Keratinocyte (primary cell): ENCODE measurements around the gene GAL3ST2. TPM values are rescaled to one million over a fixed set of nuclear protein-coding genes. Genes with fewer than 3 reads are reported as not detected.
"Not testable (repeated sequence)": the region's sequence is repeated elsewhere in the genome, so short reads cannot be mapped to it uniquely, and the experiment has no call there.

ENCODE experiments used
- DNase-seq: peaks from one replicate; pipeline ENCODE4 v3.0.0-alpha.2; 2011; ENCODE audit warnings: low read depth, missing footprints, low spot score
- FAIRE-seq: peaks from 2 replicates; lab custom pipeline; 2011; peaks lifted over from hg19 to GRCh38; lab: Jason Lieb, UNC
- H2AFZ ChIP-seq: 2 replicates; pipeline ENCODE4 v1.6.0; 2012; ENCODE audit warnings: low read length, control low read depth, inconsistent platforms; ENCODE audit not compliant: control insufficient read depth
- H3K27ac ChIP-seq: 2 replicates; pipeline ENCODE4 v1.5.1; 2011; ENCODE audit warnings: low read length; ENCODE audit not compliant: control insufficient read depth, insufficient read depth
- H3K27me3 ChIP-seq: 3 replicates; pipeline ENCODE4 v1.6.0; 2011; ENCODE audit warnings: low read length; ENCODE audit not compliant: control insufficient read depth, insufficient read depth; ENCODE audit errors: extremely low read depth
- H3K36me3 ChIP-seq, 2 experiments: 2 replicates in 1 of 2; 3 replicates in 1 of 2; pipeline ENCODE4 v1.5.1; 2011; ENCODE audit warnings: low read length in 2 of 2, mild to moderate bottlenecking in 1 of 2; ENCODE audit not compliant: control insufficient read depth in 2 of 2, insufficient read depth in 2 of 2; ENCODE audit errors: extremely low read depth in 1 of 2
- H3K4me1 ChIP-seq: 3 replicates; pipeline ENCODE4 v1.5.1; 2011; ENCODE audit warnings: low read length; ENCODE audit not compliant: control insufficient read depth, insufficient read depth; ENCODE audit errors: extremely low read depth
- H3K4me2 ChIP-seq: 3 replicates; pipeline ENCODE4 v1.6.0; 2011; ENCODE audit warnings: low read depth, low read length; ENCODE audit not compliant: control insufficient read depth, insufficient read depth; ENCODE audit errors: extremely low read depth
- H3K4me3 ChIP-seq, 3 experiments: fragments of 200-600 bp in 1 of 3; sonication (generic) in 1 of 3; 2 replicates in 2 of 3; 3 replicates in 1 of 3; pipeline ENCODE4 v1.5.1; 2011 to 2016; ENCODE audit warnings: low read length in 3 of 3, mild to moderate bottlenecking in 3 of 3, control low read depth in 2 of 3, inconsistent platforms in 1 of 3, low read depth in 1 of 3, mixed read lengths in 1 of 3, mixed run types in 1 of 3, moderate library complexity in 1 of 3; ENCODE audit not compliant: control insufficient read depth in 2 of 3, insufficient read depth in 2 of 3; ENCODE audit errors: extremely low read depth in 1 of 3
- H3K79me2 ChIP-seq: 2 replicates; pipeline ENCODE4 v1.6.0; 2012; ENCODE audit warnings: low read length; ENCODE audit not compliant: control insufficient read depth, insufficient read depth
- H3K9ac ChIP-seq: 3 replicates; pipeline ENCODE4 v1.6.0; 2011; ENCODE audit warnings: low read length; ENCODE audit not compliant: control insufficient read depth, insufficient read depth; ENCODE audit errors: extremely low read depth
- H3K9me1 ChIP-seq: 3 replicates; pipeline ENCODE4 v1.6.0; 2011; ENCODE audit warnings: low read length; ENCODE audit not compliant: control insufficient read depth, insufficient read depth; ENCODE audit errors: extremely low read depth
- H3K9me3 ChIP-seq: 2 replicates; pipeline ENCODE4 v1.5.1; 2012; ENCODE audit warnings: low read depth, low read length; ENCODE audit not compliant: control insufficient read depth
- H4K20me1 ChIP-seq: 3 replicates; pipeline ENCODE4 v1.6.0; 2011; ENCODE audit warnings: low read length; ENCODE audit not compliant: control insufficient read depth, insufficient read depth; ENCODE audit errors: extremely low read depth
- CTCF ChIP-seq, 3 experiments: IDR thresholded peaks in 1 of 3; conservative IDR thresholded peaks in 1 of 3; optimal IDR thresholded peaks in 1 of 3; 2 replicates in 2 of 3; 3 replicates in 1 of 3; pipeline versions ENCODE3 to v1.5.1; 2011; ENCODE audit warnings: low read length in 3 of 3, mild to moderate bottlenecking in 3 of 3, moderate library complexity in 2 of 3, control low read depth in 1 of 3, inconsistent platforms in 1 of 3; ENCODE audit not compliant: insufficient read depth in 2 of 3; ENCODE audit errors: extremely low read depth in 1 of 3
- EZH2 ChIP-seq: IDR thresholded peaks from one replicate; pipeline ENCODE4 v1.6.1; 2012; ENCODE audit warnings: inconsistent platforms, mild to moderate bottlenecking, low read length, moderate library complexity
- dilution Hi-C: fragments of 300-500 bp; cut with MboI; formaldehyde crosslinking; loops from one replicate; pipeline ENCODE4 v1.7.0; 2020; ENCODE audit warnings: low sequenced_read_pairs; ENCODE audit not compliant: extremely low pct_ligation_motif_present
- polyA plus RNA-seq, 5 experiments: library from polyadenylated mRNA; depleted of rRNA in 3 of 5; stranded (reverse) in 3 of 5; stranded (forward) in 1 of 5; unstranded in 1 of 5; fragments of >200 nt; gene quantifications; 1 replicate in 1 of 5; 2 replicates in 3 of 5; 3 replicates in 1 of 5; pipeline versions ENCODE4 v1.2.1 to v1.2.3, GENCODE V29; 2011 to 2012; ENCODE audit warnings: missing spikeins in 2 of 5, low read depth in 1 of 5, low replicate concordance in 1 of 5

The GAL3ST2 gene
- polyA plus RNA-seq, 1 donor (not counting 4 experiments of a cell fraction or from before 2014, with no cell fraction given) = not detected

GRCh38 chr2:241730671-241731293 lies 45.8 kb upstream of the GAL3ST2 start:
- no peaks in the 10 kb centered on the region for H4K20me1 ChIP-seq
- no peak for DNase-seq
- no peaks in the 10 kb centered on the region for H3K79me2 ChIP-seq
- peaks cover 17% of the 10 kb centered on the region for H3K4me1 ChIP-seq
- H3K9me3 ChIP-seq = no peaks in the 10 kb centered on the region
- no peak overlapping the region for H2AFZ ChIP-seq
- H3K27ac ChIP-seq = no peak overlapping the region
- H3K27me3 ChIP-seq = no peaks in the 10 kb centered on the region
- H3K4me2 ChIP-seq = no peak overlapping the region
- H3K4me3 ChIP-seq = no peak overlapping the region
- H3K9me1 ChIP-seq = peaks cover 2% of the 10 kb centered on the region
- no peak for FAIRE-seq
- no peak overlapping the region for H3K9ac ChIP-seq
- H3K36me3 ChIP-seq = no peaks in the 10 kb centered on the region
- TF ChIP-seq CTCF (optimal IDR thresholded peaks at IDR 0.05 in 1 of 3, IDR thresholded peaks at IDR 0.05 in 1 of 3, conservative IDR thresholded peaks at IDR 0.05 in 1 of 3; ENCODE audit: extremely low read depth in 1 of 3, insufficient read depth in 2 of 3, low read length in 3 of 3) = no peak
- TF ChIP-seq EZH2 = no peak
- dilution Hi-C loops = no loop called here

- FAIRE-seq, dilution Hi-C loops, H3K79me2 ChIP-seq, H3K4me2 ChIP-seq, H3K36me3 ChIP-seq, DNase-seq, H3K27me3 ChIP-seq, H4K20me1 ChIP-seq, H2AFZ ChIP-seq, H3K9ac ChIP-seq, H3K9me1 ChIP-seq, H3K27ac ChIP-seq, H3K9me3 ChIP-seq, H3K4me3 ChIP-seq: not testable (repeated sequence)
- peaks cover 24% of the 10 kb centered on the region for H3K4me1 ChIP-seq
- peak in 1 of 3 experiments; percentile 24 for TF ChIP-seq CTCF (optimal IDR thresholded peaks at IDR 0.05 in 1 of 3, IDR thresholded peaks at IDR 0.05 in 1 of 3, conservative IDR thresholded peaks at IDR 0.05 in 1 of 3; ENCODE audit: extremely low read depth in 1 of 3, insufficient read depth in 2 of 3, low read length in 3 of 3)
These were observed 44.0 kb upstream of the GAL3ST2 start for GRCh38 chr2:241732513-241733186.
